GM23248 (cell line): ENCODE measurements around the gene PDILT.

ENCODE experiments used
- EZH2 ChIP-seq: fragments of 200-600 bp; sonication (generic); IDR thresholded peaks from 2 replicates; pipeline ENCODE4 v1.6.1; 2018; ENCODE audit warnings: antibody characterized with exemption, mild to moderate bottlenecking; ENCODE audit not compliant: insufficient read depth, poor library complexity, severe bottlenecking
- EZH2phosphoT487 ChIP-seq: fragments of 200-600 bp; sonication (generic); IDR thresholded peaks from 2 replicates; pipeline ENCODE4 v1.6.1; 2018; ENCODE audit warnings: antibody characterized with exemption, moderate library complexity, mild to moderate bottlenecking, low read depth; ENCODE audit not compliant: insufficient read depth

- TF ChIP-seq EZH2phosphoT487 (no peak), EZH2 (no peak)
These were observed 90.8 kb downstream of the PDILT start for GRCh38 chr16:20313741-20314140.
